IMR-90 (cell line): ENCODE measurements around the gene KAT2A. TPM values are rescaled to one million over a fixed set of nuclear protein-coding genes. Genes with fewer than 3 reads are reported as not detected.
A peak's percentile ranks its signal among the peaks of the same experiment; 100 is the strongest.

ENCODE experiments used
- ATAC-seq: fragments of 200-7000 bp; cut with Tn5 transposase; 2 replicates; pipeline ENCODE4 v1.9.1; 2020; ENCODE audit warnings: low read depth, mild to moderate bottlenecking, moderate library complexity
- BruUV-seq: library from RNA; stranded (reverse); fragments of 400-500 nt; replicated peaks from 2 replicates; lab custom pipeline; 2021; lab: Mats Ljungman, UMichigan
- CTCF ChIA-PET: fragments of 300-600 bp; formaldehyde crosslinking; extraction: SDS; loops from one replicate; lab custom pipeline; 2021; ENCODE audit warnings: antibody characterized with exemption; lab: Yijun Ruan, JAX
- POLR2A ChIA-PET: fragments of 300-600 bp; sonication (Branson Sonifier 250); formaldehyde crosslinking; loops from one replicate; lab custom pipeline; 2022; ENCODE audit warnings: antibody characterized with exemption; ENCODE audit not compliant: unreplicated experiment; lab: Charles Lee
- DNase-seq: peaks from one replicate; pipeline ENCODE4 v3.0.0; 2013
- H2AFZ ChIP-seq: replicated peaks from 2 replicates; pipeline ENCODE3; 2013; ENCODE audit warnings: low read length, mild to moderate bottlenecking; ENCODE audit not compliant: poor library complexity
- H2AK5ac ChIP-seq: 2 replicates; pipeline ENCODE4 v1.6.1; 2013; ENCODE audit warnings: low read depth, low read length, inconsistent platforms
- H2AK9ac ChIP-seq: replicated peaks from 2 replicates; pipeline ENCODE3; 2013; ENCODE audit warnings: mild to moderate bottlenecking, low read depth, low read length, moderate library complexity; ENCODE audit not compliant: poor library complexity
- H2BK120ac ChIP-seq: 2 replicates; pipeline ENCODE4 v1.6.1; 2013; ENCODE audit warnings: low read depth, low read length, inconsistent platforms
- H2BK15ac ChIP-seq: 3 replicates; pipeline ENCODE4 v1.6.1; 2013; ENCODE audit warnings: low read depth, low read length, inconsistent platforms
- H2BK20ac ChIP-seq: 2 replicates; pipeline ENCODE4 v1.6.1; 2013; ENCODE audit warnings: low read depth, mild to moderate bottlenecking, inconsistent platforms, low read length, moderate library complexity
- H2BK5ac ChIP-seq: 2 replicates; pipeline ENCODE4 v1.6.1; 2013; ENCODE audit warnings: mild to moderate bottlenecking, low read depth, low read length, inconsistent platforms; ENCODE audit not compliant: poor library complexity, severe bottlenecking
- H3K14ac ChIP-seq: replicated peaks from 2 replicates; pipeline ENCODE4 v1.6.1; 2013; ENCODE audit warnings: low read depth, low read length, inconsistent platforms
- H3K18ac ChIP-seq: 2 replicates; pipeline ENCODE4 v1.6.1; 2013; ENCODE audit warnings: low read depth, low read length, control low read depth
- H3K23ac ChIP-seq: 2 replicates; pipeline ENCODE4 v1.6.1; 2013; ENCODE audit warnings: low read depth, low read length, inconsistent platforms
- H3K27ac ChIP-seq: 2 replicates; pipeline ENCODE4 v1.5.1; 2013; ENCODE audit warnings: mild to moderate bottlenecking, control low read depth, low read length; ENCODE audit not compliant: insufficient read depth
- H3K27me3 ChIP-seq: 2 replicates; pipeline ENCODE4 v1.6.1; 2013; ENCODE audit warnings: low read length; ENCODE audit not compliant: control insufficient read depth, insufficient read depth
- H3K36me3 ChIP-seq: 2 replicates; pipeline ENCODE4 v1.6.1; 2013; ENCODE audit warnings: low read length, mixed read lengths; ENCODE audit not compliant: control insufficient read depth, insufficient read depth
- H3K4ac ChIP-seq: 2 replicates; pipeline ENCODE4 v1.6.1; 2013; ENCODE audit warnings: low read depth, low read length, inconsistent platforms
- H3K4me1 ChIP-seq: 2 replicates; pipeline ENCODE4 v1.6.1; 2013; ENCODE audit warnings: low read length, mixed read lengths; ENCODE audit not compliant: control insufficient read depth, insufficient read depth
- H3K4me2 ChIP-seq: 2 replicates; pipeline ENCODE4 v1.6.1; 2013; ENCODE audit warnings: low read depth, mild to moderate bottlenecking, control low read depth, low read length, moderate library complexity
- H3K4me3 ChIP-seq: 2 replicates; pipeline ENCODE4 v1.5.1; 2013; ENCODE audit warnings: low read depth, mild to moderate bottlenecking, control low read depth, low read length, moderate library complexity; ENCODE audit not compliant: insufficient read depth
- H3K56ac ChIP-seq: 2 replicates; pipeline ENCODE4 v1.6.1; 2013; ENCODE audit warnings: low read length, inconsistent platforms; ENCODE audit not compliant: insufficient read depth; ENCODE audit errors: extremely low read depth
- H3K79me1 ChIP-seq, 2 experiments: 2 replicates each; pipeline ENCODE4 v1.6.1; 2013; ENCODE audit warnings: low read length in 2 of 2, inconsistent platforms in 1 of 2, low read depth in 1 of 2
- H3K9ac ChIP-seq: 2 replicates; pipeline ENCODE4 v1.6.1; 2013; ENCODE audit warnings: low read depth, low read length, control low read depth
- H3K9me1 ChIP-seq: 2 replicates; pipeline ENCODE4 v1.6.1; 2013; ENCODE audit warnings: low read length, inconsistent platforms; ENCODE audit not compliant: insufficient read depth
- H3K9me3 ChIP-seq: 2 replicates; pipeline ENCODE4 v1.6.1; 2013; ENCODE audit warnings: low read length; ENCODE audit not compliant: control insufficient read depth, insufficient read depth
- H4K20me1 ChIP-seq: 2 replicates; pipeline ENCODE4 v1.6.1; 2013; ENCODE audit warnings: low read length, inconsistent platforms; ENCODE audit not compliant: insufficient read depth
- H4K5ac ChIP-seq: 2 replicates; pipeline ENCODE4 v1.6.1; 2013; ENCODE audit warnings: mild to moderate bottlenecking, low read depth, low read length, control low read depth
- H4K8ac ChIP-seq, 2 experiments: 2 replicates each; pipeline ENCODE4 v1.6.1; 2013; ENCODE audit warnings: low read depth in 2 of 2, low read length in 2 of 2, control low read depth in 1 of 2, inconsistent platforms in 1 of 2
- H4K91ac ChIP-seq: 2 replicates; pipeline ENCODE4 v1.6.1; 2013; ENCODE audit warnings: low read depth, low read length, inconsistent platforms; ENCODE audit not compliant: insufficient read depth
- RCOR1 ChIP-seq: IDR thresholded peaks from 2 replicates; pipeline ENCODE4 v1.6.1; 2012; ENCODE audit warnings: mild to moderate bottlenecking, low read length, improper control_type of control experiment; ENCODE audit not compliant: insufficient replicate concordance
- SMC3 ChIP-seq: fragments of 150-350 bp; IDR thresholded peaks from 2 replicates; pipeline ENCODE4 v1.6.1; 2016; ENCODE audit warnings: low read depth, mild to moderate bottlenecking, antibody characterized with exemption, low read length, moderate library complexity
- USF2 ChIP-seq: fragments of 150-350 bp; IDR thresholded peaks from 2 replicates; pipeline ENCODE4 v1.6.1; 2017; ENCODE audit warnings: mild to moderate bottlenecking, antibody characterized with exemption, low read length, low read depth
- WGBS, 2 experiments: methylation state at CpG; one replicate each; pipeline versions ENCODE4 v1.1.5 to v1.1.7; 2013; ENCODE audit warnings: missing lambda C conversion rate in 2 of 2; ENCODE audit not compliant: insufficient read length in 1 of 2; ENCODE audit errors: extremely low coverage in 2 of 2; 5-methylcytosine and 5-hydroxymethylcytosine counted together
- dilution Hi-C: fragments of 300-500 bp; cut with HindIII; formaldehyde crosslinking; loops from one replicate; pipeline ENCODE4 v1.14.3; 2018; ENCODE audit warnings: low sequenced_read_pairs; ENCODE audit not compliant: unreplicated experiment
- in situ Hi-C: fragments of 300-500 bp; cut with MboI; formaldehyde crosslinking; loops from 3 replicates; pipeline ENCODE4 v1.14.3; 2019; ENCODE audit warnings: low sequenced_read_pairs, inconsistent platforms, mixed read lengths
- intact Hi-C: fragments of 100-400 bp; cut with micrococcal nuclease; formaldehyde crosslinking; loops from 2 replicates; pipeline ENCODE4 v1.10.0; 2022
- polyA plus RNA-seq, 3 experiments: library from polyadenylated mRNA; depleted of rRNA; stranded (reverse); fragments of >200 nt; gene quantifications; 2 replicates each; pipeline ENCODE4 v1.2.3, GENCODE V29; 2012; ENCODE audit warnings: low replicate concordance in 1 of 3
- total RNA-seq: library from RNA; depleted of rRNA; stranded (reverse); fragments of >200 nt; gene quantifications from 2 replicates; pipeline ENCODE4 v1.2.3, GENCODE V29; 2012

Gene KAT2A
- total and polyA plus RNA-seq, 2 of the 4 experiments (the other 2 are of a cell fraction): 6.3 to 28.2 TPM

- Histone ChIP-seq H2BK15ac (no peak overlapping the region), H3K36me3 (no peaks in the 10 kb centered on the region), H2AFZ (no peak overlapping the region), H2BK120ac (no peak overlapping the region), H4K91ac (no peak overlapping the region), H3K79me1 (no peaks in the 10 kb centered on the region), H4K20me1 (no peaks in the 10 kb centered on the region), H3K4me2 (no peak overlapping the region), H2BK5ac (no peak overlapping the region), H3K9ac (no peak overlapping the region), H3K9me1 (no peaks in the 10 kb centered on the region), H3K4me3 (no peak overlapping the region), H2AK9ac (peak overlapping the region; percentile 65), H2BK20ac (no peak overlapping the region), H3K27me3 (peaks cover 59% of the 10 kb centered on the region), H3K27ac (no peak overlapping the region), H4K8ac (no peak overlapping the region), H4K5ac (no peak overlapping the region), H3K23ac (no peak overlapping the region), H3K18ac (no peak overlapping the region), H2AK5ac (no peak overlapping the region), H3K4ac (no peak overlapping the region), H3K14ac (no peak overlapping the region), H3K9me3 (no peaks in the 10 kb centered on the region), H3K4me1 (no peaks in the 10 kb centered on the region), H3K56ac (no peak overlapping the region)
- CTCF ChIA-PET: interaction anchor here (0.6 kb wide), 1 partner anchor 8 kb away, joined by 3 read pairs; no protein-coding TSS in a partner anchor
- 57% methylated on average over 6 of the region's 14 CpGs; no CpG with 5 or more reads in 1 of the 2 experiments for WGBS, 2 experiments
- in situ Hi-C loops: no loop called here
- BruUV-seq: no TSS peak
- no peak for DNase-seq
- POLR2A ChIA-PET: no interaction called here
- intact Hi-C loops: no loop called here
- no peak for TF ChIP-seq USF2
- TF ChIP-seq SMC3: no peak
- no peak for TF ChIP-seq RCOR1
- ATAC-seq: no peak
- dilution Hi-C loops: no loop called here
These were observed 22.3 kb downstream of the KAT2A start for GRCh38 chr17:42098730-42099399.
